Endothelial cell (in vitro differentiated cells): ENCODE results near the gene SERGEF. TPM values are rescaled to one million over a fixed set of nuclear protein-coding genes. Genes with fewer than 3 reads are reported as not detected.

Experiments
- DNase-seq: peaks from one replicate; pipeline ENCODE4 v3.0.0; 2021; ENCODE audit warnings: low spot score
- H3K27ac Mint-ChIP-seq: one replicate; pipeline ENCODE4 v1.8.0; 2021; ENCODE audit warnings: mixed read lengths, inconsistent platforms; ENCODE audit not compliant: unreplicated experiment
- H3K27me3 Mint-ChIP-seq: one replicate; pipeline ENCODE4 v1.8.0; 2021; ENCODE audit warnings: mild to moderate bottlenecking, moderate library complexity, mixed read lengths, inconsistent platforms; ENCODE audit not compliant: unreplicated experiment
- H3K36me3 Mint-ChIP-seq: one replicate; pipeline ENCODE4 v1.8.0; 2021; ENCODE audit warnings: mild to moderate bottlenecking, low read depth, mixed read lengths, inconsistent platforms; ENCODE audit not compliant: unreplicated experiment
- H3K4me1 Mint-ChIP-seq: one replicate; pipeline ENCODE4 v1.8.0; 2021; ENCODE audit warnings: mild to moderate bottlenecking, mixed read lengths, inconsistent platforms; ENCODE audit not compliant: unreplicated experiment
- H3K4me3 Mint-ChIP-seq: one replicate; pipeline ENCODE4 v1.8.0; 2021; ENCODE audit warnings: mild to moderate bottlenecking, mixed read lengths, inconsistent platforms; ENCODE audit not compliant: unreplicated experiment
- H3K9me3 Mint-ChIP-seq: one replicate; pipeline ENCODE4 v1.8.0; 2021; ENCODE audit warnings: mixed read lengths, inconsistent platforms; ENCODE audit not compliant: unreplicated experiment
- total RNA-seq: library from RNA; stranded (reverse); fragmentation: NEBNext Ultra II Directional; extraction: Animal tissue kit (Norgen Biotek cat#: 25700); gene quantifications from one replicate; pipeline ENCODE4 v1.2.1, GENCODE V29; 2021; ENCODE audit not compliant: unreplicated experiment
- TF ChIP-seq, protein P1 (sequence below): fragments of 200-600 bp; sonication (generic); IDR thresholded peaks from one replicate; pipeline ENCODE4 v1.5.0; 2021; ENCODE audit warnings: antibody characterized with exemption; ENCODE audit not compliant: unreplicated experiment

Gene SERGEF
- total RNA-seq, 1 donor from 2014 or later, result 19.1 TPM

DNA sequence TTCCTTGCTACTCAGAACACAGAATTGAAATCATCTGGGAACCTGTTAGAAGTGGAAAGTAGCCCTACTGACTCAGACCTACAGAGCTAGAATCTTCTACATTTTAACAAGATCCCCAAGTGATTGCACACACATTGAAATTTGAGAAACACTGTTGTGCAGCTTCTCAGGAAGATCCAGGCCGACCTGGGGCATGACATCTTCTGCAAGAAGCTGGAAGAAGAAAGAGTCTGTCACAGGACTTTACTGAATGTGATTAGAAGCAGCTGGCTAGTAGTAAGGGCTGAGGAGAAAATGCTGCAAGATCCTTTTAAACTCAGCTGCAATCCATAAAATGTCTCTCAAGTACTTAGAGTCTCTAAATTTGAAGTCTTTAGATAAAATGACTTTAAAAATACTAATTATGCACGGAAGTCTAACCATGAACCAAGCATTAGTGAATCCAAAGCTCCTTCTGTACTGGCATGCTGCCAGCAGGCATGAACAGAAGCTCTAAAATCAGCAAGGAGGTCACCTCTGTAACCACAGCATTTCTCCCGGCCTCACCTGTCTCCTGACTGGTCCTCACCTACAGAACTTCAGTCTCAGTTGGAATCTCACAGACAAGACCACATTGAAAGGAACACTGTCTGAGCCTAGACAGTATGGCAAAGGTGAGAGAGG lies 85.0 kb downstream of the SERGEF start:
- Mint-ChIP-seq H3K27ac (no peak overlapping the region), H3K27me3 (peaks cover 2% of the 10 kb centered on the region), H3K4me3 (no peak overlapping the region), H3K4me1 (peaks cover 12% of the 10 kb centered on the region), H3K36me3 (peaks cover 6% of the 10 kb centered on the region), H3K9me3 (no peaks in the 10 kb centered on the region)
- DNase-seq, result no peak
- TF ChIP-seq, protein P1, sequence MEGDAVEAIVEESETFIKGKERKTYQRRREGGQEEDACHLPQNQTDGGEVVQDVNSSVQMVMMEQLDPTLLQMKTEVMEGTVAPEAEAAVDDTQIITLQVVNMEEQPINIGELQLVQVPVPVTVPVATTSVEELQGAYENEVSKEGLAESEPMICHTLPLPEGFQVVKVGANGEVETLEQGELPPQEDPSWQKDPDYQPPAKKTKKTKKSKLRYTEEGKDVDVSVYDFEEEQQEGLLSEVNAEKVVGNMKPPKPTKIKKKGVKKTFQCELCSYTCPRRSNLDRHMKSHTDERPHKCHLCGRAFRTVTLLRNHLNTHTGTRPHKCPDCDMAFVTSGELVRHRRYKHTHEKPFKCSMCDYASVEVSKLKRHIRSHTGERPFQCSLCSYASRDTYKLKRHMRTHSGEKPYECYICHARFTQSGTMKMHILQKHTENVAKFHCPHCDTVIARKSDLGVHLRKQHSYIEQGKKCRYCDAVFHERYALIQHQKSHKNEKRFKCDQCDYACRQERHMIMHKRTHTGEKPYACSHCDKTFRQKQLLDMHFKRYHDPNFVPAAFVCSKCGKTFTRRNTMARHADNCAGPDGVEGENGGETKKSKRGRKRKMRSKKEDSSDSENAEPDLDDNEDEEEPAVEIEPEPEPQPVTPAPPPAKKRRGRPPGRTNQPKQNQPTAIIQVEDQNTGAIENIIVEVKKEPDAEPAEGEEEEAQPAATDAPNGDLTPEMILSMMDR, result no peak

DNA sequence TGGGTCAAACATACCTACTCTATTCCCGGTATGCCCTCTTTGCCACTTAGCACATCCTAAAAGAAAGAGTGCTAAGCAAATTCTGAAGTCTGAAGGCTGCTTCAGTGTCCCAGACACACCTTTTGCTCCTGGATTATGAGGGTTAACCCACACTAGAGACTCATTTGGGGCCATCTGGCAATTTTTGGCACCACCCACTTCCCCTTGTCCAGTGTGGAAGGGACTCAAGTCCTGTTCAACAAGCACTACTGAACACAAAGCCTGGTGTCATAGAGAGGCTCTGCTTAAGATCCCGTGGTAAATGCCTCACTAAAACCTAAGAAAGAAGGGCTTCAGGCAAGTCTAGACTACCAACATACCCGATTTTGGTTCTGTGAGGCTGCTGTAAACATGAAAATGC lies 85.8 kb downstream of the SERGEF start:
- H3K27me3 Mint-ChIP-seq, result no peaks in the 10 kb centered on the region
- H3K27ac Mint-ChIP-seq, result no peak overlapping the region
- H3K36me3 Mint-ChIP-seq, result no peaks in the 10 kb centered on the region
- H3K4me1 Mint-ChIP-seq, result peaks cover 12% of the 10 kb centered on the region
- TF ChIP-seq, protein P1, result no peak
- no peaks in the 10 kb centered on the region for H3K9me3 Mint-ChIP-seq
- no peak overlapping the region for H3K4me3 Mint-ChIP-seq
- DNase-seq, result no peak

DNA sequence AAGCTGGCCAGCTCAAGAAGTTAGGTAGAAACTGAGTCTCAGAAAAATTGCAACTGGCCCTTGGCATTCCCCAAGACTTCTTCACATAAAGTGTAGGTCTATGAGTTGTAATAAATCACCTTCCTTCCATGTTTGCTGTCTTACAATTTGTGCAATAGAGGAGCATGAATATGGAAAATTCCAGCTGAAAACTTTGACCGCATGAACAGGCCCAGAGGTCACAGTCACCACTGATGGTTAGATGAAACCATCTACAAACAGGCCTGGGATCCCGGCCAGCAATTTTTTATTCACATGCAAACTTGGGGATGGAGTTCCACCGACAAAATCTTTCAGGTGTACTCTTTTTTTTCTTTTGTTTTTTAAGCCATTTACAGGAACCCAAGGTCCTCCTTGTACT lies 88.1 kb downstream of the SERGEF start:
- Mint-ChIP-seq H3K9me3 (no peaks in the 10 kb centered on the region), H3K4me1 (peaks cover 12% of the 10 kb centered on the region), H3K27me3 (no peaks in the 10 kb centered on the region), H3K4me3 (no peak overlapping the region), H3K36me3 (no peaks in the 10 kb centered on the region), H3K27ac (no peak overlapping the region)
- TF ChIP-seq, protein P1, result no peak
- DNase-seq, result no peak

DNA sequence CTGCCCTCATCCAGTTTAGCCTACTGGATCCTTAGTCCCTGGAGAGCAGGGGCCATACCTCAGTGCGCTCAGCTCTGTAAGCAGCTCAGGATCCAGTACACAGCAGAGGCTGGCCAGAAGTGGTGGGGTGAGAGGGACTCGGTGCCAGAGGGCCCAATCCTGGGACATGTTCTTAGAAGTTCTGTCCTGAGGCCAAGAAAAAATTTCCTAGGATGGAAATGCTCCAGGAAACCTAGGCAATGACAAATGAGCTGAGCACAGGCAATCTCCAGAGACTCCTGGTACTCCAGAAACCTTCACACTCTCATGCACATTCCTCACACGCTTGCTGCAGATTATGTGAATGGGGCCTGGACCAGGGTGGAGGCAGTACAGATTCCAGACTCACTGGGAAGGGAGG lies 89.6 kb downstream of the SERGEF start:
- Mint-ChIP-seq H3K4me1 (peaks cover 5% of the 10 kb centered on the region), H3K4me3 (no peak overlapping the region), H3K36me3 (no peaks in the 10 kb centered on the region), H3K27me3 (no peaks in the 10 kb centered on the region), H3K27ac (no peak overlapping the region), H3K9me3 (no peaks in the 10 kb centered on the region)
- DNase-seq, result no peak
- TF ChIP-seq, protein P1, result no peak

DNA sequence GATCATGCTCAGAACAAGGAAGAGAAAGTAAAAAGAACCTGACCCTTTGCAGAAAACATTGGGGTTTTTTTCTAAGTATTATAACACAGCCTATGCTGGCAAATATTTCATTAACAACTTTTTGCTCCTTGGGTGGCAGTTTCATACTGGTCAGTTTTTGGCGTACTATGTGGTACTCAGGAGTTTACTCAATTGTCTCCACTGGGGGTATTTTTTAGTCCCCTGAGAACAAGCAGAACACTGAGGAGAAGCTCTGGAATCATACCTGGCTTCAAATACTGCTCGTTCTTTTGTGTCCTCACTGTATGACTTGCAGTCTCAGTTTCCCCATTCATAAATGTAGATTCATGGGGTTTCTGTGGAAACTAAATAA lies 90.4 kb downstream of the SERGEF start:
- peaks cover 5% of the 10 kb centered on the region for H3K4me1 Mint-ChIP-seq
- no peak overlapping the region for H3K4me3 Mint-ChIP-seq
- no peaks in the 10 kb centered on the region for H3K9me3 Mint-ChIP-seq
- H3K27ac Mint-ChIP-seq, result no peak overlapping the region
- TF ChIP-seq, protein P1, result no peak
- H3K36me3 Mint-ChIP-seq, result no peaks in the 10 kb centered on the region
- no peaks in the 10 kb centered on the region for H3K27me3 Mint-ChIP-seq
- no peak for DNase-seq
